ENCODE measurements around the gene VDAC2.

VDAC2 gene

GRCh38 chr10:75238182-75239095 is 27.8 kb downstream of the VDAC2 start:
- H3K27me3 ChIP-seq (ENCODE audit: insufficient read depth, insufficient read length), result no peaks in the 10 kb centered on the region
- peaks cover 3% of the 10 kb centered on the region for H3K4me1 ChIP-seq (ENCODE audit: insufficient read depth, insufficient read length)
- no peak for DNase-seq (ENCODE audit: low read depth, low spot score)
- no peak overlapping the region for H3K9ac ChIP-seq (ENCODE audit: insufficient read length, low read depth)
- H3K36me3 ChIP-seq (ENCODE audit: insufficient read depth, insufficient read length, low read length), result peaks cover under 1% of the 10 kb centered on the region
- H3K4me3 ChIP-seq (ENCODE audit: insufficient read length, low read depth), result no peak overlapping the region
- TF ChIP-seq ZNF274 (IDR thresholded peaks at IDR 0.05; ENCODE audit: low read depth, low read length) (no peak), SUZ12 (IDR thresholded peaks at IDR 0.05; ENCODE audit: extremely low read depth, insufficient read depth, insufficient read length) (no peak), YY1 (IDR thresholded peaks at IDR 0.05; ENCODE audit: insufficient read depth, insufficient read length) (no peak)
- no peaks in the 10 kb centered on the region for H3K9me3 ChIP-seq (ENCODE audit: insufficient read depth, low read length)

DNA sequence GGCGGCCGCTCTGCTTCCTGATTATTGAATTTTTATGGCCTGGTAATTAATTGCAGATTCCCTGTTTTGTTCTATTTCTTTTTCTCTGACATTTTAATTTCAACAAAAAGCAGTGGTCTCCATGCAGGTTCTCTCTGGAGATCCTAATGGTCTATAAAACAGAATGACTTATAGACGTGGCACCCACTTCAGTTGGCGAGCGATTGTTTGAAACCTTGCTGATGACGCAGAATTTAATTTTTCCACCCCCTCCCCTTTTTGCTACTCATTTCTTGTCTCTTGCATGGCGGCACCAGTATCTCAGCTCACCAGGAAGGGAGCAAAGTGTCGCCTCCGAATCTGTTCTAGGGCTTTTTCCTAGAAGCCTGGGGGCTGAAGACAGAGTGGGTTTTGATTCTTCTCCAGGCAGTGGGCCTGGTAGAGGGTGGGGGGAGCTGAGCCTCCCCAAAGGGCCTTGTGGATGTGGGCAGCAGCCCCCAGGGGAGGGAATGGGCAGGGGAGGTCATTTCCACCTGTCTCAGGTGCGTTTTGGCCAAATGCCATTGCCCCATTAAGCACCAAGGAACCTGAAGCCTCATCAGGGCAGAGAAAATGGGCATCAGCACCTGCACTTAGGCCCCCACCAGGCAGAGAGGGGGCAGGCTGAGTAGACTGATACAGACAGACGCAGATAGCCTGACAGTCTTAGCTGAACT is 28.6 kb downstream of the VDAC2 start:
- no peaks in the 10 kb centered on the region for H3K27me3 ChIP-seq (ENCODE audit: insufficient read depth, insufficient read length)
- H3K36me3 ChIP-seq (ENCODE audit: insufficient read depth, insufficient read length, low read length), result no peaks in the 10 kb centered on the region
- H3K4me3 ChIP-seq (ENCODE audit: insufficient read length, low read depth), result no peak overlapping the region
- H3K9me3 ChIP-seq (ENCODE audit: insufficient read depth, low read length), result no peaks in the 10 kb centered on the region
- DNase-seq (ENCODE audit: low read depth, low spot score), result no peak
- no peaks in the 10 kb centered on the region for H3K4me1 ChIP-seq (ENCODE audit: insufficient read depth, insufficient read length)
- TF ChIP-seq YY1 (IDR thresholded peaks at IDR 0.05; ENCODE audit: insufficient read depth, insufficient read length), result no peak
- no peak for TF ChIP-seq SUZ12 (IDR thresholded peaks at IDR 0.05; ENCODE audit: extremely low read depth, insufficient read depth, insufficient read length)
- no peak for TF ChIP-seq ZNF274 (IDR thresholded peaks at IDR 0.05; ENCODE audit: low read depth, low read length)
- H3K9ac ChIP-seq (ENCODE audit: insufficient read length, low read depth), result no peak overlapping the region

DNA sequence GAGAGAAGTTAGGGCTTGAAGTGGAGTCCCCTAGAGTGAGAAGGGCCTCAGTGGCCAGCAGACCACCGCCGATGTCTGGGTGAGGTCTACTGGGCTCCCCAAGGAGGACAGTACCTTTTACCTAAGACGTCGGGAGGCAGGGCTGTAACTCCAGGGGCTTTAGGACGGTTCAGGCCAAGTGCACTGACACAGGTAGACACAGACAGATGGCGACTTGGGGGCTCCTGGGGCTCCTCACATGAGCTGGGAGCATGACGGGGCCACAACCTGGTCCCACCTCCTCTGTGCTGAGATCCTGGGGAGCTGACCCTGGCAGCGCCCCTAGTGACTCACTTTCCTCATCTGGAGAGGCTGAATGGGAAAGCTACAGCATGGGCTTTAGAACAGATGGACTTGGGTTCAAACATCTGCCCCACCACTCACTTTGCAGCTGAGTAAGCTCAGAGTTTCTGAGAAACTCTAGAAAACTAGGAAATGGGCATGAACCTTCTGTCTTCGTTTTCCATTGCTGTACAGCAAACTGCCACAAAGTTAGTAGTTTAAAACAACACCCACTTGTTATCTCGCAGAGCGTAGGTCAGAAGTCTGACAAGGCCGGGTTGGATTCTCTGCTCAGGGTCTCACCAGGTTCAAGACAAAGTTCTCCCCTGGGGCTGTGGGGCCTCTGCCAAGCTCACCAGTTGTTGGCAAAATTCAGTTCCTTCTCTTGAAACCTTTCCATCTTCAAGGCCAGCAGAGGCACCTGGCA is 29.9 kb downstream of the VDAC2 start:
- H3K9ac ChIP-seq (ENCODE audit: insufficient read length, low read depth), result no peak overlapping the region
- no peak for DNase-seq (ENCODE audit: low read depth, low spot score)
- peaks cover 4% of the 10 kb centered on the region for H3K4me1 ChIP-seq (ENCODE audit: insufficient read depth, insufficient read length)
- no peaks in the 10 kb centered on the region for H3K27me3 ChIP-seq (ENCODE audit: insufficient read depth, insufficient read length)
- H3K36me3 ChIP-seq (ENCODE audit: insufficient read depth, insufficient read length, low read length), result no peaks in the 10 kb centered on the region
- H3K4me3 ChIP-seq (ENCODE audit: insufficient read length, low read depth), result no peak overlapping the region
- H3K9me3 ChIP-seq (ENCODE audit: insufficient read depth, low read length), result no peaks in the 10 kb centered on the region
- TF ChIP-seq SUZ12 (IDR thresholded peaks at IDR 0.05; ENCODE audit: extremely low read depth, insufficient read depth, insufficient read length) (no peak), ZNF274 (IDR thresholded peaks at IDR 0.05; ENCODE audit: low read depth, low read length) (no peak), YY1 (IDR thresholded peaks at IDR 0.05; ENCODE audit: insufficient read depth, insufficient read length) (no peak)

- no peak overlapping the region for H3K4me3 ChIP-seq (ENCODE audit: insufficient read length, low read depth)
- peaks cover 8% of the 10 kb centered on the region for H3K4me1 ChIP-seq (ENCODE audit: insufficient read depth, insufficient read length)
- no peak for DNase-seq (ENCODE audit: low read depth, low spot score)
- H3K36me3 ChIP-seq (ENCODE audit: insufficient read depth, insufficient read length, low read length), result no peaks in the 10 kb centered on the region
- no peak for TF ChIP-seq ZNF274 (IDR thresholded peaks at IDR 0.05; ENCODE audit: low read depth, low read length)
- no peak for TF ChIP-seq SUZ12 (IDR thresholded peaks at IDR 0.05; ENCODE audit: extremely low read depth, insufficient read depth, insufficient read length)
- no peak for TF ChIP-seq YY1 (IDR thresholded peaks at IDR 0.05; ENCODE audit: insufficient read depth, insufficient read length)
- no peaks in the 10 kb centered on the region for H3K27me3 ChIP-seq (ENCODE audit: insufficient read depth, insufficient read length)
- no peak overlapping the region for H3K9ac ChIP-seq (ENCODE audit: insufficient read length, low read depth)
- no peaks in the 10 kb centered on the region for H3K9me3 ChIP-seq (ENCODE audit: insufficient read depth, low read length)
These were observed 32.8 kb downstream of the VDAC2 start for GRCh38 chr10:75243426-75243825.

DNA sequence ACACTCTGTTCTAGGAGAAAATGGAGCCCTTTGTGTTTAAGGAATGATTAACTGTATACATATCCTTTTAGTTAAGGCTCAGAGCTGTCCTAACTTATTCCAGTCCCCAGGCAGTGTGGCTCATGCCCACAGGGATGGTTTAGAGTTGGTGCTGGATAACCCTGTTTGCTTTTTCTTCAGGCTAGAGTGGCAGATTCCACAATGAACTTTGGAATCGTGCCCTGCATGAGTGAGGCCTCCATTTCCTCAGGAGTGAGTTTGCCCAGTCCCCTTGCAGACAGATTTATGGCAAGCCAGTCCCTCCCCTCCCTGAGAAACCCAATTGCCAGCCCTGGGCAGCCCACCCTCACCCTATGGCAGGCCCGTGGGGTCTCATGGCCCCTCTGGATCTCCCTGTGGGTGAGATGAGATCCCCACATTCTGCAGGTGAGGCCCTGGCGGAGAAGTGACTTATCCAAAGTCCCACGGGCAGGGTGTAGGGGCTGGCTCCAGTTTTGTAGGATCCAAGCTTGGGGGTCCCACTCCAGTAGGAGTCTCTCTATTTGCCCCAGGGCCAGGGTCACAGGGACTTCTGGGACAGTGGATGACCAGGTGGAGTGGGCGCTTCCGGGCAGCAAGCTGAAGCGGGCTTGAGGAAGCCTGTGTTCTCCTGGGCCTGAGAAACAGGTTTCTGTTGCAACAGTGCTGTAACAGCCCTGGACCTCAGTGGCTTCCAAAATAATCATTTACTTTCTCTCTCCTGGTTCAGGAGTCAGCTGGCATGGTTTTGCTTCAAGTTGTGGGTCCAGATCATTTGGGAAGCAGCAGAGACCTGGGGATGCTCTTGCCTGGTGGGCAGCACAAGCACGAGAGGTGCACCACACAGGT is 34.1 kb downstream of the VDAC2 start:
- no peak overlapping the region for H3K9ac ChIP-seq (ENCODE audit: insufficient read length, low read depth)
- H3K27me3 ChIP-seq (ENCODE audit: insufficient read depth, insufficient read length), result no peaks in the 10 kb centered on the region
- TF ChIP-seq SUZ12 (IDR thresholded peaks at IDR 0.05; ENCODE audit: extremely low read depth, insufficient read depth, insufficient read length), result no peak
- no peak for TF ChIP-seq ZNF274 (IDR thresholded peaks at IDR 0.05; ENCODE audit: low read depth, low read length)
- TF ChIP-seq YY1 (IDR thresholded peaks at IDR 0.05; ENCODE audit: insufficient read depth, insufficient read length), result no peak
- H3K9me3 ChIP-seq (ENCODE audit: insufficient read depth, low read length), result no peaks in the 10 kb centered on the region
- DNase-seq (ENCODE audit: low read depth, low spot score), result no peak
- no peak overlapping the region for H3K4me3 ChIP-seq (ENCODE audit: insufficient read length, low read depth)
- H3K4me1 ChIP-seq (ENCODE audit: insufficient read depth, insufficient read length), result peaks cover 9% of the 10 kb centered on the region
- no peaks in the 10 kb centered on the region for H3K36me3 ChIP-seq (ENCODE audit: insufficient read depth, insufficient read length, low read length)
